ENCODE data around the gene HIC2.
"Not testable (repeated sequence)": the region's sequence is repeated elsewhere in the genome, so short reads cannot be mapped to it uniquely, and the experiment has no call there.

DNA sequence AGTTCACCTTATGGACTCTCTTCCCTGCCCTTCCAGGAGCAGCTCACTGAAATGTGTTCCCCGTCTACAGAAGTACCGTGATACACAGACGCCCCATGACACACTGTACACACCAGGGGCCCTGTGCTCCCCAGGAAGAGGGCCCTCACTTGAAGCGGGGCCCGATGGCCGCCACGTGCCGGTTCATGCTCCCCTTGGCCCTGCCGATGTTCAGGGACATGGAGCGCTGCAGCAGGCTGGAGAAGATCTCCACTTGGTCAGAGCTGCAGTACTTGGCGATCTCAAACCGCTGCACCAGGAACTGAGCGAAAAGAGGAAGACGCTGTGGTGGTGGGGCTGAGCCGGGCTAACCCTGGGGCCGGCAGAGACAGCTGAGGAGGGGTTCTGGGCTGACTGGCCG lies 70.6 kb downstream of the HIC2 start:
- TF ChIP-seq ZNF423 (CRISPR knock-in tag; IDR thresholded peaks at IDR 0.05); AFF4 (CRISPR knock-in tag; IDR thresholded peaks at IDR 0.05; ENCODE audit: borderline replicate concordance); ARID4B (CRISPR knock-in tag; IDR thresholded peaks at IDR 0.05; ENCODE audit: borderline replicate concordance); CTCF (IDR thresholded peaks at IDR 0.05); USF2 (CRISPR knock-in tag; IDR thresholded peaks at IDR 0.05); ZNF232 (CRISPR knock-in tag; IDR thresholded peaks at IDR 0.05); SMAD4 (CRISPR knock-in tag; IDR thresholded peaks at IDR 0.05): not testable (repeated sequence)
